GM23338 (cell line): ENCODE results near the gene LRIG3. TPM values are rescaled to one million over a fixed set of nuclear protein-coding genes. Genes with fewer than 3 reads are reported as not detected.
"Not testable (repeated sequence)": the region's sequence is repeated elsewhere in the genome, so short reads cannot be mapped to it uniquely, and the experiment has no call there.

ENCODE experiments used
- ATAC-seq: fragments of 200-7000 bp; cut with Tn5 transposase; 3 replicates; pipeline ENCODE4 v1.9.1; 2020
- DNase-seq: peaks from one replicate; pipeline ENCODE4 v3.0.0-alpha.2; 2015; ENCODE audit warnings: low spot score
- H2AFZ ChIP-seq: fragments of 200-600 bp; sonication (generic); 2 replicates; pipeline ENCODE4 v1.8.0; 2016; ENCODE audit warnings: antibody characterized with exemption, mild to moderate bottlenecking, moderate library complexity
- H3F3A ChIP-seq: fragments of 200-600 bp; sonication (generic); replicated peaks from 2 replicates; pipeline ENCODE4 v1.8.0; 2017; ENCODE audit warnings: antibody characterized with exemption, mixed run types, low read depth
- H3K27ac ChIP-seq: fragments of 200-600 bp; sonication (generic); 2 replicates; pipeline ENCODE4 v1.6.1; 2016; ENCODE audit warnings: low read depth
- H3K27me3 ChIP-seq: fragments of 200-600 bp; sonication (generic); 2 replicates; pipeline ENCODE4 v1.8.0; 2016; ENCODE audit warnings: mild to moderate bottlenecking, mixed run types, moderate library complexity; ENCODE audit not compliant: insufficient read depth
- H3K36me3 ChIP-seq: fragments of 200-600 bp; sonication (generic); 2 replicates; pipeline ENCODE4 v1.8.0; 2016; ENCODE audit warnings: mild to moderate bottlenecking; ENCODE audit not compliant: insufficient read depth
- H3K4me1 ChIP-seq: fragments of 200-600 bp; sonication (generic); 2 replicates; pipeline ENCODE4 v1.8.0; 2016; ENCODE audit warnings: mild to moderate bottlenecking, moderate library complexity; ENCODE audit not compliant: insufficient read depth
- H3K4me2 ChIP-seq: fragments of 200-600 bp; sonication (generic); 2 replicates; pipeline ENCODE4 v1.7.1; 2017; ENCODE audit warnings: mixed run types
- H3K4me3 ChIP-seq: fragments of 200-600 bp; sonication (generic); 2 replicates; pipeline ENCODE4 v1.6.1; 2016; ENCODE audit warnings: mixed run types
- H3K79me2 ChIP-seq: fragments of 200-600 bp; sonication (generic); replicated peaks from 2 replicates; pipeline ENCODE4 v1.8.0; 2017; ENCODE audit warnings: mild to moderate bottlenecking; ENCODE audit not compliant: insufficient read depth
- H3K9me2 ChIP-seq: fragments of 200-600 bp; sonication (generic); 2 replicates; pipeline ENCODE4 v1.8.0; 2017; ENCODE audit not compliant: insufficient read depth
- H4K20me1 ChIP-seq: fragments of 200-600 bp; sonication (generic); replicated peaks from 2 replicates; pipeline ENCODE4 v1.8.0; 2017; ENCODE audit warnings: mild to moderate bottlenecking; ENCODE audit not compliant: insufficient read depth
- H3K27ac Mint-ChIP-seq: 2 replicates; pipeline ENCODE4 v1.8.0; 2020; ENCODE audit warnings: inconsistent platforms, mild to moderate bottlenecking, moderate library complexity, mixed read lengths
- H3K27me3 Mint-ChIP-seq: 3 replicates; pipeline ENCODE4 v1.8.0; 2022; ENCODE audit warnings: low read depth, mild to moderate bottlenecking, moderate library complexity, mixed read lengths, inconsistent platforms; ENCODE audit not compliant: insufficient read depth, poor library complexity
- H3K36me3 Mint-ChIP-seq: 3 replicates; pipeline ENCODE4 v1.8.0; 2021; ENCODE audit warnings: low read depth, mild to moderate bottlenecking, inconsistent platforms, moderate library complexity, mixed read lengths
- H3K4me1 Mint-ChIP-seq: 3 replicates; pipeline ENCODE4 v1.8.0; 2020; ENCODE audit warnings: mild to moderate bottlenecking, inconsistent platforms, mixed read lengths
- H3K4me3 Mint-ChIP-seq: 3 replicates; pipeline ENCODE4 v1.8.0; 2021; ENCODE audit warnings: moderate library complexity, mild to moderate bottlenecking, inconsistent platforms, mixed read lengths
- H3K9me3 Mint-ChIP-seq: 3 replicates; pipeline ENCODE4 v1.8.0; 2020; ENCODE audit warnings: moderate library complexity, mild to moderate bottlenecking, inconsistent platforms, mixed read lengths
- CREB1 ChIP-seq: fragments of 250-450 bp; sonication (Bioruptor Pico); IDR thresholded peaks from 2 replicates; pipeline ENCODE4 v1.5.0; 2020; ENCODE audit warnings: low read depth, mild to moderate bottlenecking, moderate library complexity
- EZH2 ChIP-seq: fragments of 200-600 bp; sonication (generic); IDR thresholded peaks from one replicate; pipeline ENCODE4 v1.8.0; 2017; ENCODE audit warnings: antibody characterized with exemption, mild to moderate bottlenecking, low read depth; ENCODE audit not compliant: unreplicated experiment
- JUNB ChIP-seq: IDR thresholded peaks from one replicate; pipeline ENCODE4 v1.6.1; 2016; ENCODE audit warnings: antibody characterized with exemption; ENCODE audit not compliant: unreplicated experiment
- POLR2AphosphoS5 ChIP-seq: IDR thresholded peaks from 2 replicates; pipeline ENCODE4 v1.6.1; 2016; ENCODE audit warnings: antibody characterized with exemption, low read depth
- ZNF114 ChIP-seq: fragments of 250-450 bp; sonication (Bioruptor Pico); IDR thresholded peaks from 2 replicates; pipeline ENCODE4 v1.5.0; 2020; ENCODE audit warnings: mild to moderate bottlenecking, moderate library complexity
- ZNF331 ChIP-seq: fragments of 250-450 bp; sonication (Bioruptor Pico); IDR thresholded peaks from 2 replicates; pipeline ENCODE4 v1.5.0; 2020; ENCODE audit warnings: low read depth, mild to moderate bottlenecking, moderate library complexity
- polyA plus RNA-seq: library from polyadenylated mRNA; unstranded; fragments of >200 nt; fragmentation: Nextera tagmentation; extraction: Ambion mirVana; gene quantifications from 2 replicates; pipeline ENCODE4 v1.2.1, GENCODE V29; 2016
- total RNA-seq: library from RNA; depleted of rRNA; stranded (reverse); fragments of >200 nt; shearing (Covaris generic); gene quantifications from 2 replicates; pipeline ENCODE4 v1.2.3, GENCODE V29; 2014
- TF ChIP-seq, protein P1 (sequence below), 2 experiments: fragments of 200-600 bp in 1 of 2; sonication (generic) in 1 of 2; conservative IDR thresholded peaks; 2 replicates each; pipeline versions ENCODE4 v1.5.1 to v1.6.1; 2016 to 2017; ENCODE audit warnings: antibody characterized with exemption in 2 of 2, low read depth in 2 of 2, mild to moderate bottlenecking in 2 of 2, moderate library complexity in 1 of 2
- TF ChIP-seq, protein P2 (sequence below): IDR thresholded peaks from one replicate; pipeline ENCODE4 v1.6.1; 2018; ENCODE audit warnings: antibody characterized with exemption; ENCODE audit not compliant: unreplicated experiment
- TF ChIP-seq, protein P3 (sequence below): IDR thresholded peaks from 2 replicates; pipeline ENCODE4 v1.6.1; 2016; ENCODE audit warnings: antibody characterized with exemption

The LRIG3 gene
- total and polyA plus RNA-seq, 2 experiments from 2014 or later: 1.6 to 7.5 TPM

DNA sequence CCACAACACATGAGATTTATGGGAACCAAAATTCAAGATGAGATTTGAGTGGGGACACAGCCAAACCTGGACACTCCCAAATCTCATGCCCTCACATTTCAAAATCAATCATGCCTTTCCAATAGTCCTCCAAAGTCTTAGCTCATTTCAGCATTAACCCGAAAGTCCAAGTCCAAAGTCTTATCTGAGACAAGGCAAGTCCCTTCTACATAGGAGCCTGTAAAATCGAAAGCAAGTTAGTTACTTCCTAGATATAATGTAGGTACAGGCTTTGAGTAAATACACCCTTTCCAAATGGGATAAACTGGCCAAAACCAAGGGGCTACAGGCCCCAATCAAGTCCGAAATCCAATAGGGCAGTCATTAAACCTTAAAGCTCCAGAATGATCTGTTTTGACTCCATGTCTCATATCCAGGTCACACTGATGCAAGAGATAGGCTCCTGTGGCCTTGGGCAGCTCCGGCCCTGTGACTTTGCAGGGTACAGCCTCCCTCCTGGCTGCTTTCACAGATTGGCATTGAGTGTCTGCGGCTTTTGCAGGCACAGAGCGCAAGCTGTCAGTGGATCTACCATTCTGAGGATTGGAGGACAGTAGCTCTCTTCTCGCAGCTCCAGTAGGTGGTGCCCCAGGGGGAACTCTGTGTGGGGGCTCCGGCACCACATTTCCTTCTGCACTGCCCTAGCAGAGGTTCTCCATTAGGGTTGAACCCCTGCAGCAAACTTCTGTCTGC, 60.1 kb downstream of the LRIG3 start:
- ATAC-seq (peak; percentile 82), DNase-seq (no peak)
- Mint-ChIP-seq H3K27ac (no peak overlapping the region), H3K4me1 (peaks cover 16% of the 10 kb centered on the region), H3K9me3 (no peaks in the 10 kb centered on the region), H3K4me3 (no peak overlapping the region), H3K36me3 (no peaks in the 10 kb centered on the region), H3K27me3 (peaks cover 23% of the 10 kb centered on the region)
- TF ChIP-seq EZH2: no peak
- TF ChIP-seq, protein P1, sequence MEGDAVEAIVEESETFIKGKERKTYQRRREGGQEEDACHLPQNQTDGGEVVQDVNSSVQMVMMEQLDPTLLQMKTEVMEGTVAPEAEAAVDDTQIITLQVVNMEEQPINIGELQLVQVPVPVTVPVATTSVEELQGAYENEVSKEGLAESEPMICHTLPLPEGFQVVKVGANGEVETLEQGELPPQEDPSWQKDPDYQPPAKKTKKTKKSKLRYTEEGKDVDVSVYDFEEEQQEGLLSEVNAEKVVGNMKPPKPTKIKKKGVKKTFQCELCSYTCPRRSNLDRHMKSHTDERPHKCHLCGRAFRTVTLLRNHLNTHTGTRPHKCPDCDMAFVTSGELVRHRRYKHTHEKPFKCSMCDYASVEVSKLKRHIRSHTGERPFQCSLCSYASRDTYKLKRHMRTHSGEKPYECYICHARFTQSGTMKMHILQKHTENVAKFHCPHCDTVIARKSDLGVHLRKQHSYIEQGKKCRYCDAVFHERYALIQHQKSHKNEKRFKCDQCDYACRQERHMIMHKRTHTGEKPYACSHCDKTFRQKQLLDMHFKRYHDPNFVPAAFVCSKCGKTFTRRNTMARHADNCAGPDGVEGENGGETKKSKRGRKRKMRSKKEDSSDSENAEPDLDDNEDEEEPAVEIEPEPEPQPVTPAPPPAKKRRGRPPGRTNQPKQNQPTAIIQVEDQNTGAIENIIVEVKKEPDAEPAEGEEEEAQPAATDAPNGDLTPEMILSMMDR (conservative IDR thresholded peaks at IDR 0.05; ENCODE audit: low read depth in 2 of 2): peak in 1 of 2 experiments; percentile 20; a peak in 2 of 4 replicates
- TF ChIP-seq ZNF331 (CRISPR knock-in tag): no peak
- no peak for TF ChIP-seq JUNB
- H3K27ac ChIP-seq: no peak overlapping the region
- H3K9me2 ChIP-seq: no peaks in the 10 kb centered on the region
- H3F3A ChIP-seq: no peaks in the 10 kb centered on the region
- H3K4me2 ChIP-seq: peak overlapping the region; percentile 59; the same call in 1 of the 2 replicates
- H4K20me1 ChIP-seq: peaks cover 11% of the 10 kb centered on the region
- no peak overlapping the region for H3K4me3 ChIP-seq
- no peaks in the 10 kb centered on the region for H3K79me2 ChIP-seq
- H3K27me3 ChIP-seq: peaks cover 84% of the 10 kb centered on the region
- H3K36me3 ChIP-seq: no peaks in the 10 kb centered on the region
- H3K4me1 ChIP-seq: peaks cover 28% of the 10 kb centered on the region
- no peak overlapping the region for H2AFZ ChIP-seq

DNA sequence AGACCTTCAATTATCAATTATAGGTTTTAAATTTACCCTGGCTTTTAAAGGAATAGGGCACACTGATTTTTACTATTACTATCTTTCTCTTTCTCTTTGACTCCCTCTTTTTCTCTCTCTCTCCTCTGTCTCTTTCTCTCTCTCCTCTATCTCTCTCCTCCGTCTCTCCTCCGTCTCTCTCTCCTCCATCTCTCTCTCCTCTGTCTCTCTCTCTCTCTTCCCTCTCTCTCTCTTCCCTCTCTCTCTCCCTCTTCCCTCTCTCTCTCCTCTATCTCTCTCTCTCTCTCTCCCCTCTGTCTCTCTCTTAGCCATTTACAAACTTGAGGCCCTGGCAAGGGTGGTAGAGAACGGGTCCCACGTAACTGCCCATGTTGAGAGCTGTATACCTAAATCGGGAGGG, 62.3 kb downstream of the LRIG3 start:
- Histone ChIP-seq H3K27ac (no peak overlapping the region), H3K36me3 (no peaks in the 10 kb centered on the region), H3K79me2 (no peaks in the 10 kb centered on the region), H3K4me1 (peaks cover 28% of the 10 kb centered on the region), H3K9me2 (no peaks in the 10 kb centered on the region), H3K4me2 (no peak overlapping the region), H3K27me3 (peaks cover 63% of the 10 kb centered on the region), H3K4me3 (no peak overlapping the region), H3F3A (no peaks in the 10 kb centered on the region), H2AFZ (no peak overlapping the region), H4K20me1 (peaks cover 7% of the 10 kb centered on the region)
- H3K27ac Mint-ChIP-seq: no peak overlapping the region
- ATAC-seq (no peak), DNase-seq (no peak)
- TF ChIP-seq CREB1 (CRISPR knock-in tag) (no peak), JUNB (no peak), EZH2 (no peak), ZNF331 (CRISPR knock-in tag) (no peak), POLR2AphosphoS5 (no peak), ZNF114 (CRISPR knock-in tag) (no peak)
- TF ChIP-seq, protein P2, sequence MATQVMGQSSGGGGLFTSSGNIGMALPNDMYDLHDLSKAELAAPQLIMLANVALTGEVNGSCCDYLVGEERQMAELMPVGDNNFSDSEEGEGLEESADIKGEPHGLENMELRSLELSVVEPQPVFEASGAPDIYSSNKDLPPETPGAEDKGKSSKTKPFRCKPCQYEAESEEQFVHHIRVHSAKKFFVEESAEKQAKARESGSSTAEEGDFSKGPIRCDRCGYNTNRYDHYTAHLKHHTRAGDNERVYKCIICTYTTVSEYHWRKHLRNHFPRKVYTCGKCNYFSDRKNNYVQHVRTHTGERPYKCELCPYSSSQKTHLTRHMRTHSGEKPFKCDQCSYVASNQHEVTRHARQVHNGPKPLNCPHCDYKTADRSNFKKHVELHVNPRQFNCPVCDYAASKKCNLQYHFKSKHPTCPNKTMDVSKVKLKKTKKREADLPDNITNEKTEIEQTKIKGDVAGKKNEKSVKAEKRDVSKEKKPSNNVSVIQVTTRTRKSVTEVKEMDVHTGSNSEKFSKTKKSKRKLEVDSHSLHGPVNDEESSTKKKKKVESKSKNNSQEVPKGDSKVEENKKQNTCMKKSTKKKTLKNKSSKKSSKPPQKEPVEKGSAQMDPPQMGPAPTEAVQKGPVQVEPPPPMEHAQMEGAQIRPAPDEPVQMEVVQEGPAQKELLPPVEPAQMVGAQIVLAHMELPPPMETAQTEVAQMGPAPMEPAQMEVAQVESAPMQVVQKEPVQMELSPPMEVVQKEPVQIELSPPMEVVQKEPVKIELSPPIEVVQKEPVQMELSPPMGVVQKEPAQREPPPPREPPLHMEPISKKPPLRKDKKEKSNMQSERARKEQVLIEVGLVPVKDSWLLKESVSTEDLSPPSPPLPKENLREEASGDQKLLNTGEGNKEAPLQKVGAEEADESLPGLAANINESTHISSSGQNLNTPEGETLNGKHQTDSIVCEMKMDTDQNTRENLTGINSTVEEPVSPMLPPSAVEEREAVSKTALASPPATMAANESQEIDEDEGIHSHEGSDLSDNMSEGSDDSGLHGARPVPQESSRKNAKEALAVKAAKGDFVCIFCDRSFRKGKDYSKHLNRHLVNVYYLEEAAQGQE: no peak
- TF ChIP-seq, protein P1 (conservative IDR thresholded peaks at IDR 0.05; ENCODE audit: low read depth in 2 of 2): no peak
- TF ChIP-seq, protein P3, sequence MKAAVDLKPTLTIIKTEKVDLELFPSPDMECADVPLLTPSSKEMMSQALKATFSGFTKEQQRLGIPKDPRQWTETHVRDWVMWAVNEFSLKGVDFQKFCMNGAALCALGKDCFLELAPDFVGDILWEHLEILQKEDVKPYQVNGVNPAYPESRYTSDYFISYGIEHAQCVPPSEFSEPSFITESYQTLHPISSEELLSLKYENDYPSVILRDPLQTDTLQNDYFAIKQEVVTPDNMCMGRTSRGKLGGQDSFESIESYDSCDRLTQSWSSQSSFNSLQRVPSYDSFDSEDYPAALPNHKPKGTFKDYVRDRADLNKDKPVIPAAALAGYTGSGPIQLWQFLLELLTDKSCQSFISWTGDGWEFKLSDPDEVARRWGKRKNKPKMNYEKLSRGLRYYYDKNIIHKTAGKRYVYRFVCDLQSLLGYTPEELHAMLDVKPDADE: no peak
- no peaks in the 10 kb centered on the region for H3K9me3 Mint-ChIP-seq
- H3K4me1 Mint-ChIP-seq: peaks cover 16% of the 10 kb centered on the region
- H3K4me3 Mint-ChIP-seq: no peak overlapping the region
- H3K27me3 Mint-ChIP-seq: peaks cover 23% of the 10 kb centered on the region
- H3K36me3 Mint-ChIP-seq: no peaks in the 10 kb centered on the region

DNA sequence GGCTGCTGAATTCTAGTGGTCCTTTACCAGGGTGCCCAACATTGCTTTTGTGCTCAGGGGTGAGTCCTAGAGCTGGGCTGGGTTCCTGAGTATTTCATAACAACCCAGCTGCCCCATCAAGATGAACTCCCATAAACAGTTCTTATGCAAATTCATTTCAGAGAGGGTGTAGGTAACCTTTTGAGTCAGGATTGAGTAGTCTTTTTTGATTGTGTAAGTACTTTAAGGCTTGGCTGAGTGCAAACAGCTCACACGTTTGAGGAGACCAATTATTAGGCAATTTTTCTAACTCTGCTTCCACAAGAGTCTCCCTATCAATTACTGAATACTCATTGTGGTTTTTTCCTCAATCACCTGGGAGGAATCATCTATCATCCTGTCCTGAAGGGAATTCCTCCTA, 63.1 kb downstream of the LRIG3 start:
- ATAC-seq, DNase-seq, H4K20me1 ChIP-seq, H3K27ac ChIP-seq, H3K27ac Mint-ChIP-seq, H3K79me2 ChIP-seq, H3K36me3 Mint-ChIP-seq, H3K4me2 ChIP-seq, H3K36me3 ChIP-seq, H3K9me3 Mint-ChIP-seq, H3F3A ChIP-seq, H3K4me3 ChIP-seq, H3K9me2 ChIP-seq, H3K4me3 Mint-ChIP-seq, H2AFZ ChIP-seq: not testable (repeated sequence)
- Histone ChIP-seq H3K4me1 (peaks cover 28% of the 10 kb centered on the region), H3K27me3 (peaks cover 55% of the 10 kb centered on the region)
- Mint-ChIP-seq H3K4me1 (peaks cover 16% of the 10 kb centered on the region), H3K27me3 (peaks cover 23% of the 10 kb centered on the region)
